ENCODE results near the gene MCEMP1. TPM values are rescaled to one million over a fixed set of nuclear protein-coding genes. Genes with fewer than 3 reads are reported as not detected.
A peak's percentile ranks its signal among the peaks of the same experiment; 100 is the strongest.

Gene MCEMP1
- total and polyA plus RNA-seq, 3 donors from 2014 or later: not detected

GRCh38 chr19:7646426-7646700 lies 30.5 kb upstream of the MCEMP1 start:
- intact Hi-C loops (cut with DNase I; ENCODE audit: low total_unique reads): no loop called here
- Histone ChIP-seq H3K36me3 (ENCODE audit: low read depth, missing control alignments) (no peaks in the 10 kb centered on the region), H3K4me3 (no peak overlapping the region), H3K9me3 (no peaks in the 10 kb centered on the region), H3K4me1 (no peaks in the 10 kb centered on the region), H3K27me3 (no peaks in the 10 kb centered on the region), H3K27ac (no peak overlapping the region)
- WGBS, 2 donors: 74 to 94% methylated on average over 4 to 8 of the region's 8 CpGs
- TF ChIP-seq POLR2A (IDR thresholded peaks at IDR 0.05) (no peak), CTCF (IDR thresholded peaks at IDR 0.05) (no peak)
- no peak for DNase-seq

- 89 to 92% methylated on average over 10 to 25 of the region's 26 CpGs for WGBS, 2 donors
- intact Hi-C loops (cut with DNase I; ENCODE audit: low total_unique reads): no loop called here
- Histone ChIP-seq H3K27ac (no peak overlapping the region), H3K9me3 (no peaks in the 10 kb centered on the region), H3K4me3 (no peak overlapping the region), H3K27me3 (no peaks in the 10 kb centered on the region), H3K4me1 (no peaks in the 10 kb centered on the region), H3K36me3 (ENCODE audit: low read depth, missing control alignments) (no peaks in the 10 kb centered on the region)
- no peak for TF ChIP-seq CTCF (IDR thresholded peaks at IDR 0.05)
- no peak for TF ChIP-seq POLR2A (IDR thresholded peaks at IDR 0.05)
- DNase-seq: no peak
Measured at GRCh38 chr19:7647156-7647555, 29.7 kb upstream of the MCEMP1 start.

GRCh38 chr19:7648265-7649014 lies 28.4 kb upstream of the MCEMP1 start:
- WGBS, 2 donors: 81 to 82% methylated on average over 15 of the region's 15 CpGs
- Histone ChIP-seq H3K27ac (no peak overlapping the region), H3K36me3 (ENCODE audit: low read depth, missing control alignments) (no peaks in the 10 kb centered on the region), H3K9me3 (no peaks in the 10 kb centered on the region), H3K4me1 (no peaks in the 10 kb centered on the region), H3K27me3 (no peaks in the 10 kb centered on the region), H3K4me3 (no peak overlapping the region)
- no peak for TF ChIP-seq CTCF (IDR thresholded peaks at IDR 0.05)
- no peak for TF ChIP-seq POLR2A (IDR thresholded peaks at IDR 0.05)
- intact Hi-C loops (cut with DNase I; ENCODE audit: low total_unique reads): no loop called here
- DNase-seq: no peak

GRCh38 chr19:7650148-7650547 lies 26.7 kb upstream of the MCEMP1 start:
- intact Hi-C loops (cut with DNase I; ENCODE audit: low total_unique reads): no loop called here
- Histone ChIP-seq H3K27me3 (no peaks in the 10 kb centered on the region), H3K4me3 (no peak overlapping the region), H3K36me3 (ENCODE audit: low read depth, missing control alignments) (no peaks in the 10 kb centered on the region), H3K9me3 (no peaks in the 10 kb centered on the region), H3K4me1 (no peaks in the 10 kb centered on the region), H3K27ac (no peak overlapping the region)
- no peak for DNase-seq
- WGBS, 2 donors: 37 to 48% methylated on average over 2 of the region's 2 CpGs
- no peak for TF ChIP-seq CTCF (IDR thresholded peaks at IDR 0.05)
- TF ChIP-seq POLR2A (IDR thresholded peaks at IDR 0.05): no peak

GRCh38 chr19:7652061-7652641 lies 24.7 kb upstream of the MCEMP1 start:
- peak; percentile 86 for DNase-seq
- no peaks in the 10 kb centered on the region for H3K4me1 ChIP-seq
- TF ChIP-seq CTCF (IDR thresholded peaks at IDR 0.05) (peak; percentile 92 to 99 (median 93)), POLR2A (IDR thresholded peaks at IDR 0.05) (no peak)
- no peaks in the 10 kb centered on the region for H3K36me3 ChIP-seq (ENCODE audit: low read depth, missing control alignments)
- intact Hi-C loops (cut with DNase I; ENCODE audit: low total_unique reads): no loop called here
- no peaks in the 10 kb centered on the region for H3K9me3 ChIP-seq
- 4 to 5% methylated on average over 28 of the region's 28 CpGs for WGBS, 2 donors
- H3K4me3 ChIP-seq: no peak overlapping the region
- no peaks in the 10 kb centered on the region for H3K27me3 ChIP-seq
- no peak overlapping the region for H3K27ac ChIP-seq
